ENCODE data around the gene GAPDH. TPM values are rescaled to one million over a fixed set of nuclear protein-coding genes. Genes with fewer than 3 reads are reported as not detected.
"Not testable (repeated sequence)": the region's sequence is repeated elsewhere in the genome, so short reads cannot be mapped to it uniquely, and the experiment has no call there.

The GAPDH gene
- total and polyA plus RNA-seq, 8 donors: 579 to 2,765 (median 1,254) TPM

DNA sequence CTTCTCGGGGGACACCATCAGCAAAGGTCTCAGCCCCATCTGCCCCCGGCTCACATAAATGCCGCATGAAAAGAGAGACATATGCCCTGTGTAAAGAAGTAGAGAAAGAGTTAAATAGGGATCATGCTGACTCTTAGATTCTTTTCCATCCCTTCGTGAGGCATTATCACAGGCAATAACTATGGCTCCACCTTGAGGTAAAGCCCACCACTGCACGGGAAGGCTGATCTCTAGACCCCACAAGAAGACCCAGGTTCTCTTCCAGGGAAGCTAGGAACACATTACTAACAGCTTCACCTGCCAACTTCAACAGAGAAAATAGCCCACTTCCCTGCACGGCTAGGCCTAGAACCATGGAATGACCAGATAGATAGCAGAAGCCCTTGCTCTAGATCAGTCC, 47.9 kb downstream of the GAPDH start:
- H3K4me1 ChIP-seq: no peaks in the 10 kb centered on the region
- intact Hi-C loops (cut with DNase I; ENCODE audit: low total_unique reads): no loop called here
- WGBS, 5 donors: 68 to 78% (median 74%) methylated on average over 6 of the region's 6 CpGs
- no peak overlapping the region for H3K4me3 ChIP-seq
- no peak for TF ChIP-seq POLR2A (IDR thresholded peaks at IDR 0.05)
- TF ChIP-seq EP300 (IDR thresholded peaks at IDR 0.05): no peak
- TF ChIP-seq, protein P1, sequence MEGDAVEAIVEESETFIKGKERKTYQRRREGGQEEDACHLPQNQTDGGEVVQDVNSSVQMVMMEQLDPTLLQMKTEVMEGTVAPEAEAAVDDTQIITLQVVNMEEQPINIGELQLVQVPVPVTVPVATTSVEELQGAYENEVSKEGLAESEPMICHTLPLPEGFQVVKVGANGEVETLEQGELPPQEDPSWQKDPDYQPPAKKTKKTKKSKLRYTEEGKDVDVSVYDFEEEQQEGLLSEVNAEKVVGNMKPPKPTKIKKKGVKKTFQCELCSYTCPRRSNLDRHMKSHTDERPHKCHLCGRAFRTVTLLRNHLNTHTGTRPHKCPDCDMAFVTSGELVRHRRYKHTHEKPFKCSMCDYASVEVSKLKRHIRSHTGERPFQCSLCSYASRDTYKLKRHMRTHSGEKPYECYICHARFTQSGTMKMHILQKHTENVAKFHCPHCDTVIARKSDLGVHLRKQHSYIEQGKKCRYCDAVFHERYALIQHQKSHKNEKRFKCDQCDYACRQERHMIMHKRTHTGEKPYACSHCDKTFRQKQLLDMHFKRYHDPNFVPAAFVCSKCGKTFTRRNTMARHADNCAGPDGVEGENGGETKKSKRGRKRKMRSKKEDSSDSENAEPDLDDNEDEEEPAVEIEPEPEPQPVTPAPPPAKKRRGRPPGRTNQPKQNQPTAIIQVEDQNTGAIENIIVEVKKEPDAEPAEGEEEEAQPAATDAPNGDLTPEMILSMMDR (IDR thresholded peaks at IDR 0.05): no peak
- no peak for DNase-seq
- no peaks in the 10 kb centered on the region for H3K9me3 ChIP-seq
- H3K27ac ChIP-seq: no peak overlapping the region
- H3K36me3 ChIP-seq: peaks cover 94 to 100% (median 100%) of the 10 kb centered on the region in 4 donors
- no peaks in the 10 kb centered on the region for H3K27me3 ChIP-seq

DNA sequence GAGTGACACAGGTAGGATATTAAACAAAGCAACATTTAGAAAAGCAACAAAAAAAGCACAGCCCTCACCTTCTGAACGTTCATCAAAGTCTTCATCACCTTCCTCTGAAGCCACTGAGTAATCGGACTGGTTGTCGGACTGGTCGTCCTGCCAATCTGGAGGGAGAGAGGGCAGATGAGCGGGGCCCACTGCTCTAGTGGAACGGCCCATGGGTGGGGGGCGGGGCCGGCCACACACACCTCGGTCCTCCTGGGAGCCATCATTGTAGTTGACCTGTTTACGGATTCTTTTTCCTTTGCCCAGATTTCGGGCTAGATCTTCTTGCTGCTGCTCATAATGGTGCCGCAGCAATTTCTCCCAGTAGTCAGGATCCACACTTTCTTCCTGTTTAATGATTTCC, 48.6 kb downstream of the GAPDH start:
- H3K9me3 ChIP-seq: no peaks in the 10 kb centered on the region
- intact Hi-C loops (cut with DNase I; ENCODE audit: low total_unique reads): no loop called here
- no peaks in the 10 kb centered on the region for H3K4me1 ChIP-seq
- H3K36me3 ChIP-seq: peaks cover 94 to 100% (median 100%) of the 10 kb centered on the region in 4 donors
- 88 to 92% (median 90%) methylated on average over 12 of the region's 12 CpGs for WGBS, 5 donors
- TF ChIP-seq POLR2AphosphoS5 (IDR thresholded peaks at IDR 0.05) (no peak), EP300 (IDR thresholded peaks at IDR 0.05) (no peak), POLR2A (IDR thresholded peaks at IDR 0.05) (no peak)
- TF ChIP-seq, protein P1 (IDR thresholded peaks at IDR 0.05): no peak
- H3K27me3 ChIP-seq: no peaks in the 10 kb centered on the region
- no peak for DNase-seq
- no peak overlapping the region for H3K27ac ChIP-seq
- no peak overlapping the region for H3K4me3 ChIP-seq

DNA sequence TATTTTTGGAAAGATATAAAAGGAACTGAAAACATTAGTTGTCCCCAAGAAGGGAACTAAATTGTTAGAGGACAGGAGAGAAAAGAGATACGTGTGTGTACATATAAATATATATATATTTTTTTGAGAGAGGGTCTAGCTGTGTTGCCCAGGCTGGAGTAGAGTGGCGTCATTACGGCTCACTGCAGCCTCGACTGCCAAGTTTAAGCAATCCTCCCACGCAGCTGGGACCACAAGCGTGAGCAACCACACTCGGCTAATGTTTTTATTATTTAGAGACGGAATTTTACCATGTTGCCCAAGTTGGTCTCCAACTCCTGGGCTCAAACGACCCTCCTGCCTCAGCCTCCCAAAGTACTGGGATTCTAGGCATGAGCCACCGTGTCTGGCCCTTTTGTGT, 50.0 kb downstream of the GAPDH start:
- H3K4me3 ChIP-seq: no peak overlapping the region
- WGBS, 5 donors: 82 to 91% (median 85%) methylated on average over 10 of the region's 10 CpGs
- no peaks in the 10 kb centered on the region for H3K9me3 ChIP-seq
- DNase-seq: no peak
- no peak for TF ChIP-seq POLR2AphosphoS5 (IDR thresholded peaks at IDR 0.05)
- no peak for TF ChIP-seq EP300 (IDR thresholded peaks at IDR 0.05)
- TF ChIP-seq, protein P1 (IDR thresholded peaks at IDR 0.05): no peak
- no peak for TF ChIP-seq POLR2A (IDR thresholded peaks at IDR 0.05)
- H3K36me3 ChIP-seq: peaks cover 94 to 100% (median 100%) of the 10 kb centered on the region in 4 donors
- intact Hi-C loops (cut with DNase I; ENCODE audit: low total_unique reads): no loop called here
- no peaks in the 10 kb centered on the region for H3K4me1 ChIP-seq
- no peaks in the 10 kb centered on the region for H3K27me3 ChIP-seq
- H3K27ac ChIP-seq: no peak overlapping the region

DNA sequence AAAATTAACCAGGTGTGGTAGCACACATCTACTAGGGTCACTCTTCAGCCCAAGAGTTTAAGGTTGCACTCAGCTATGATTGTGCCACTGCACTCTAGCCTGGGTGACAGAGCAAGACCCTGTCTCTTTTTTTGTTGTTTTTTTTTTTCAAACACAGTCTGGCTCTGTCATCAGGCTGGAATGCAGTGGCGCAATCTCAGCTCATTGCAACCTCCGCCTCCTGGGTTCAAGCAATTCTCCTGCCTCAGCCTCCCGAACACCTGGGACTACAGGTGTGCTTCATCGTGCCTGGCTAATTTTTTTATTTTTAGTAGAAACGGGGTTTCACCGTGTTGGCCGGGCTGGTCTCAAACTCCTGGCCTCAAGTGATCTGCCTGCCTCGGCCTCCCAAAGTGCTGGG, 52.3 kb downstream of the GAPDH start:
- H3K4me1 ChIP-seq; H3K4me3 ChIP-seq; intact Hi-C loops (cut with DNase I; ENCODE audit: low total_unique reads); H3K27me3 ChIP-seq; DNase-seq; H3K27ac ChIP-seq; H3K9me3 ChIP-seq: not testable (repeated sequence)
- 90 to 98% (median 96%) methylated on average over 8 of the region's 8 CpGs for WGBS, 5 donors
- peaks cover 97 to 100% (median 100%) of the 10 kb centered on the region in 4 donors for H3K36me3 ChIP-seq

Small RNA genes within 50 kb of the gene (small RNA-seq; reads per million reads assigned to genes)
- 508 to 605 (median 555) reads per million in 4 donors for gene SCARNA11

Other genes starting within 250 kb of the GAPDH start
- gene PLEKHG6, start 223.8 kb upstream of the GAPDH start, total RNA-seq: 100 to 1,000 TPM in 1 of 5 donors, 10 to 100 TPM in 3, 1 to 10 TPM in 1; 6.4 to 101 (median 16.2) TPM
- gene PLEKHG6, start 223.8 kb upstream of the GAPDH start, polyA plus RNA-seq: 10 to 100 TPM in 2 of 3 donors, 1 to 10 TPM in 1; 5.9 to 32.3 (median 27.0) TPM
- gene TNFRSF1A, start 192.4 kb upstream of the GAPDH start, total RNA-seq: 100 to 1,000 TPM in 4 of 5 donors, 10 to 100 TPM in 1; 91.6 to 432 (median 152) TPM
- gene TNFRSF1A, start 192.4 kb upstream of the GAPDH start, polyA plus RNA-seq: 10 to 100 TPM; 35.2 to 64.4 (median 38.5) TPM
- gene SCNN1A, start 159.0 kb upstream of the GAPDH start, total RNA-seq: 100 to 1,000 TPM in 4 of 5 donors, 10 to 100 TPM in 1; 63.3 to 486 (median 277) TPM
- 10 to 100 TPM; 16.6 to 98.0 (median 47.5) TPM for gene SCNN1A, start 159.0 kb upstream of the GAPDH start, polyA plus RNA-seq
- gene LTBR, start 150.4 kb upstream of the GAPDH start, total RNA-seq: 100 to 1,000 TPM in 3 of 5 donors, 10 to 100 TPM in 2; 27.5 to 471 (median 126) TPM
- gene LTBR, start 150.4 kb upstream of the GAPDH start, polyA plus RNA-seq: 10 to 100 TPM; 47.3 to 76.3 (median 48.3) TPM
- 1 to 10 TPM in 1 of 5 donors, under 1 TPM in 1, not detected in 3; 0.92 to 8.7 TPM for gene CD27, start 89.6 kb upstream of the GAPDH start, total RNA-seq
- 1 to 10 TPM; 1.7 to 5.8 (median 3.2) TPM for gene CD27, start 89.6 kb upstream of the GAPDH start, polyA plus RNA-seq
- 100 to 1,000 TPM in 1 of 5 donors, 10 to 100 TPM in 4; 15.2 to 115 (median 40.0) TPM for gene TAPBPL, start 82.5 kb upstream of the GAPDH start, total RNA-seq
- gene TAPBPL, start 82.5 kb upstream of the GAPDH start, polyA plus RNA-seq: 10 to 100 TPM; 13.0 to 15.3 (median 15.1) TPM
- 10 to 100 TPM in 2 of 5 donors, 1 to 10 TPM in 3; 1.2 to 16.5 (median 4.8) TPM for gene VAMP1, start 63.8 kb upstream of the GAPDH start, total RNA-seq
- 1 to 10 TPM in 2 of 3 donors, not detected in 1; 2.6 to 8.9 TPM for gene VAMP1, start 63.8 kb upstream of the GAPDH start, polyA plus RNA-seq
- 100 to 1,000 TPM in 1 of 5 donors, 10 to 100 TPM in 4; 26.8 to 146 (median 50.7) TPM for gene MRPL51, start 41.3 kb upstream of the GAPDH start, total RNA-seq
- 100 to 1,000 TPM; 108 to 143 (median 128) TPM for gene MRPL51, start 41.3 kb upstream of the GAPDH start, polyA plus RNA-seq
- gene NCAPD2, start 40.4 kb upstream of the GAPDH start, total RNA-seq: 100 to 1,000 TPM in 1 of 5 donors, 10 to 100 TPM in 4; 15.4 to 105 (median 17.9) TPM
- 10 to 100 TPM in 1 of 3 donors, 1 to 10 TPM in 2; 8.3 to 18.3 (median 9.7) TPM for gene NCAPD2, start 40.4 kb upstream of the GAPDH start, polyA plus RNA-seq
- gene IFFO1, start 21.5 kb downstream of the GAPDH start, total RNA-seq: 10 to 100 TPM in 1 of 5 donors, 1 to 10 TPM in 4; 1.4 to 14.0 (median 3.2) TPM
- 1 to 10 TPM; 2.7 to 9.1 (median 3.4) TPM for gene IFFO1, start 21.5 kb downstream of the GAPDH start, polyA plus RNA-seq
- gene NOP2, start 33.8 kb downstream of the GAPDH start, total RNA-seq: 100 to 1,000 TPM in 1 of 5 donors, 10 to 100 TPM in 4; 16.3 to 231 (median 30.0) TPM
- gene NOP2, start 33.8 kb downstream of the GAPDH start, polyA plus RNA-seq: 10 to 100 TPM; 19.5 to 27.4 (median 19.7) TPM
- gene CHD4, start 72.9 kb downstream of the GAPDH start, total RNA-seq: 100 to 1,000 TPM; 169 to 315 (median 202) TPM
- 100 to 1,000 TPM; 105 to 139 (median 111) TPM for gene CHD4, start 72.9 kb downstream of the GAPDH start, polyA plus RNA-seq
- 10 to 100 TPM in 1 of 5 donors, 1 to 10 TPM in 4; 1.3 to 33.0 (median 5.8) TPM for gene LPAR5, start 101.4 kb downstream of the GAPDH start, total RNA-seq
- gene LPAR5, start 101.4 kb downstream of the GAPDH start, polyA plus RNA-seq: 1 to 10 TPM; 2.0 to 5.6 (median 3.5) TPM
- gene ACRBP, start 112.9 kb downstream of the GAPDH start, total RNA-seq: 1 to 10 TPM in 2 of 5 donors, not detected in 3; 2.2 to 6.4 TPM
- gene ACRBP, start 112.9 kb downstream of the GAPDH start, polyA plus RNA-seq: 1 to 10 TPM in 2 of 3 donors, under 1 TPM in 1; 0.31 to 1.6 (median 1.1) TPM
- 10 to 100 TPM in 4 of 5 donors, 1 to 10 TPM in 1; 8.7 to 51.8 (median 33.5) TPM for gene ING4, start 128.6 kb downstream of the GAPDH start, total RNA-seq
- 10 to 100 TPM; 25.5 to 53.6 (median 43.6) TPM for gene ING4, start 128.6 kb downstream of the GAPDH start, polyA plus RNA-seq
- gene ZNF384, start 154.9 kb downstream of the GAPDH start, total RNA-seq: 100 to 1,000 TPM in 1 of 5 donors, 10 to 100 TPM in 4; 16.5 to 207 (median 35.6) TPM
- 10 to 100 TPM; 16.7 to 21.8 (median 20.2) TPM for gene ZNF384, start 154.9 kb downstream of the GAPDH start, polyA plus RNA-seq
- gene PIANP, start 166.3 kb downstream of the GAPDH start, total RNA-seq: under 1 TPM in 2 of 5 donors, not detected in 3; 0.14 to 0.37 TPM
- gene PIANP, start 166.3 kb downstream of the GAPDH start, polyA plus RNA-seq: 1 to 10 TPM in 2 of 3 donors, under 1 TPM in 1; 0.50 to 1.7 (median 1.5) TPM
- 10 to 100 TPM in 4 of 5 donors, 1 to 10 TPM in 1; 5.8 to 50.0 (median 25.7) TPM for gene COPS7A, start 189.5 kb downstream of the GAPDH start, total RNA-seq
- 10 to 100 TPM; 45.2 to 54.2 (median 51.6) TPM for gene COPS7A, start 189.5 kb downstream of the GAPDH start, polyA plus RNA-seq
- gene MLF2, start 218.6 kb downstream of the GAPDH start, total RNA-seq: 100 to 1,000 TPM in 4 of 5 donors, 1 to 10 TPM in 1; 9.3 to 296 (median 128) TPM
- 100 to 1,000 TPM; 168 to 183 (median 180) TPM for gene MLF2, start 218.6 kb downstream of the GAPDH start, polyA plus RNA-seq
- 100 to 1,000 TPM in 1 of 5 donors, 10 to 100 TPM in 4; 22.8 to 261 (median 78.2) TPM for gene PTMS, start 231.8 kb downstream of the GAPDH start, total RNA-seq
- gene PTMS, start 231.8 kb downstream of the GAPDH start, polyA plus RNA-seq: 100 to 1,000 TPM; 228 to 363 (median 307) TPM
- 1 to 10 TPM in 2 of 5 donors, not detected in 3; 2.2 to 2.3 TPM for gene LAG3, start 238.0 kb downstream of the GAPDH start, total RNA-seq
- 1 to 10 TPM in 2 of 3 donors, under 1 TPM in 1; 0.25 to 1.4 (median 1.2) TPM for gene LAG3, start 238.0 kb downstream of the GAPDH start, polyA plus RNA-seq

Data from stomach (tissue), 9 donors.